Endothelial cell of umbilical vein (primary cell): ENCODE results near the gene UROC1. TPM values are rescaled to one million over a fixed set of nuclear protein-coding genes. Genes with fewer than 3 reads are reported as not detected.

Experiments used
- BruUV-seq: library from RNA; stranded (reverse); fragments of 400-500 nt; replicated peaks from 2 replicates; lab custom pipeline; 2021; lab: Mats Ljungman, UMichigan
- CTCF ChIA-PET: fragments of 300-600, 350-600 bp; sonication (Branson Sonifier 250); formaldehyde crosslinking; loops from one replicate; lab custom pipeline; 2021; ENCODE audit warnings: antibody characterized with exemption, inconsistent platforms; lab: Charles Lee
- POLR2A ChIA-PET: fragments of 300-600, 350-600 bp; sonication (Branson Sonifier 250); formaldehyde crosslinking; loops from one replicate; lab custom pipeline; 2021; ENCODE audit warnings: antibody characterized with exemption, inconsistent platforms; lab: Charles Lee
- DNase-seq: peaks from one replicate; pipeline ENCODE4 v3.0.0-alpha.2; 2011; ENCODE audit warnings: low read depth, low spot score
- FAIRE-seq: peaks from 2 replicates; lab custom pipeline; 2011; peaks lifted over from hg19 to GRCh38; lab: Jason Lieb, UNC
- H2AFZ ChIP-seq: 2 replicates; pipeline ENCODE4 v1.6.0; 2012; ENCODE audit warnings: low read depth, low read length, control low read depth, inconsistent platforms
- H3K27ac ChIP-seq: 2 replicates; pipeline ENCODE4 v1.5.1; 2011; ENCODE audit warnings: low read depth, mild to moderate bottlenecking, control low read depth, low read length, moderate library complexity; ENCODE audit not compliant: insufficient read depth
- H3K27me3 ChIP-seq, 2 experiments: 2 replicates each; pipeline versions ENCODE4 v1.6.0 to v1.6.1; 2011; ENCODE audit warnings: low read length in 2 of 2, mixed read lengths in 1 of 2; ENCODE audit not compliant: control insufficient read depth in 2 of 2, insufficient read depth in 2 of 2
- H3K36me3 ChIP-seq, 2 experiments: 2 replicates in 1 of 2; 3 replicates in 1 of 2; pipeline ENCODE4 v1.5.1; 2011; ENCODE audit warnings: low read length in 2 of 2, mild to moderate bottlenecking in 1 of 2, moderate library complexity in 1 of 2; ENCODE audit not compliant: control insufficient read depth in 2 of 2, insufficient read depth in 2 of 2; ENCODE audit errors: extremely low read depth in 1 of 2
- H3K4me1 ChIP-seq: 3 replicates; pipeline ENCODE4 v1.5.1; 2011; ENCODE audit warnings: mild to moderate bottlenecking, low read length; ENCODE audit not compliant: control insufficient read depth, insufficient read depth; ENCODE audit errors: extremely low read depth
- H3K4me2 ChIP-seq: 2 replicates; pipeline ENCODE4 v1.6.1; 2011; ENCODE audit warnings: low read length, control low read depth, mixed read lengths; ENCODE audit not compliant: insufficient read depth
- H3K4me3 ChIP-seq, 3 experiments: fragments of 200-600 bp in 1 of 3; sonication (generic), shearing (Covaris generic) in 1 of 3; replicated peaks in 1 of 3; 2 replicates each; pipeline ENCODE4 v1.5.1; 2011 to 2016; ENCODE audit warnings: control low read depth in 3 of 3, low read length in 3 of 3, mild to moderate bottlenecking in 2 of 3, inconsistent platforms in 1 of 3, low read depth in 1 of 3, moderate library complexity in 1 of 3; ENCODE audit not compliant: insufficient read depth in 1 of 3
- H3K79me2 ChIP-seq: 2 replicates; pipeline ENCODE4 v1.6.0; 2012; ENCODE audit warnings: low read length, inconsistent platforms; ENCODE audit not compliant: control insufficient read depth, insufficient read depth
- H3K9ac ChIP-seq: replicated peaks from 2 replicates; pipeline ENCODE3; 2011; ENCODE audit warnings: low read length, control low read depth; ENCODE audit not compliant: insufficient read depth; ENCODE audit errors: extremely low read depth
- H3K9me1 ChIP-seq: replicated peaks from 3 replicates; pipeline ENCODE4 v1.6.0; 2011; ENCODE audit warnings: mild to moderate bottlenecking, low read length; ENCODE audit not compliant: control insufficient read depth, insufficient read depth; ENCODE audit errors: extremely low read depth
- H3K9me3 ChIP-seq: replicated peaks from 2 replicates; pipeline ENCODE4 v1.5.1; 2012; ENCODE audit warnings: low read length, inconsistent platforms; ENCODE audit not compliant: control insufficient read depth, insufficient read depth
- H4K20me1 ChIP-seq: replicated peaks from 2 replicates; pipeline ENCODE3; 2011; ENCODE audit warnings: mild to moderate bottlenecking, low read length; ENCODE audit not compliant: control insufficient read depth, insufficient read depth; ENCODE audit errors: extremely low read depth
- CTCF ChIP-seq, 2 donors: IDR thresholded peaks; 1 replicate in 1 of 2; 2 replicates in 1 of 2; pipeline ENCODE4 v1.5.1; 2011; ENCODE audit warnings: low read length in 2 of 2, mild to moderate bottlenecking in 2 of 2, moderate library complexity in 2 of 2, control low read depth in 1 of 2, inconsistent platforms in 1 of 2, low read depth in 1 of 2; ENCODE audit not compliant: insufficient read depth in 1 of 2; ENCODE audit errors: extremely low read depth in 1 of 2
- EZH2 ChIP-seq: IDR thresholded peaks from 2 replicates; pipeline ENCODE4 v1.6.1; 2012; ENCODE audit warnings: borderline replicate concordance, low read depth, mild to moderate bottlenecking, moderate library complexity, low read length, inconsistent platforms; ENCODE audit not compliant: severe bottlenecking
- FOS ChIP-seq: IDR thresholded peaks from 2 replicates; pipeline ENCODE4 v1.6.1; 2011; ENCODE audit warnings: mild to moderate bottlenecking, low read length, moderate library complexity, borderline replicate concordance; ENCODE audit not compliant: insufficient read depth
- GATA2 ChIP-seq: IDR thresholded peaks from 2 replicates; pipeline ENCODE4 v1.7.0; 2011; ENCODE audit warnings: low read depth, mild to moderate bottlenecking, moderate library complexity, mixed read lengths, low read length; ENCODE audit not compliant: insufficient read length, insufficient read depth
- JUN ChIP-seq: IDR thresholded peaks from 2 replicates; pipeline ENCODE4 v1.6.1; 2011; ENCODE audit warnings: borderline replicate concordance, low read depth; ENCODE audit not compliant: insufficient read length, insufficient read depth
- MAX ChIP-seq: IDR thresholded peaks from 2 replicates; pipeline ENCODE4 v1.6.1; 2011; ENCODE audit not compliant: insufficient read depth, insufficient read length
- MYC ChIP-seq: IDR thresholded peaks from one replicate; pipeline ENCODE4 v1.6.1; 2011; ENCODE audit warnings: mild to moderate bottlenecking, low read depth, low read length
- POLR2A ChIP-seq: IDR thresholded peaks from 2 replicates; pipeline ENCODE4 v1.6.1; 2012; ENCODE audit warnings: low read depth, mild to moderate bottlenecking, control low read depth, low read length
- POLR2AphosphoS5 ChIP-seq: IDR thresholded peaks from 2 replicates; pipeline ENCODE4 v1.6.1; 2012; ENCODE audit warnings: low read depth, mild to moderate bottlenecking, control low read depth, low read length, moderate library complexity; ENCODE audit not compliant: insufficient read depth
- dilution Hi-C: fragments of 300-500 bp; cut with MboI; formaldehyde crosslinking; loops from one replicate; pipeline ENCODE4 v1.15.0; 2019; ENCODE audit warnings: low sequenced_read_pairs; ENCODE audit not compliant: extremely low pct_ligation_motif_present
- intact Hi-C: fragments of 100-400 bp; cut with micrococcal nuclease; formaldehyde crosslinking; loops from one replicate; pipeline ENCODE4 v1.10.0; 2022
- polyA plus RNA-seq, 4 experiments: library from polyadenylated mRNA; depleted of rRNA in 3 of 4; stranded (reverse) in 3 of 4; unstranded in 1 of 4; fragments of >200 nt; gene quantifications; 2 replicates each; pipeline versions ENCODE4 v1.2.1 to v1.2.3, GENCODE V29; 2011 to 2012; ENCODE audit warnings: missing spikeins in 1 of 4
- total RNA-seq: library from RNA; stranded (reverse); gene quantifications from 2 replicates; pipeline ENCODE4 v1.2.3, GENCODE V29; 2021

Gene UROC1
- total and polyA plus RNA-seq, 2 donors (not counting 3 experiments of a cell fraction or from before 2014, with no cell fraction given), result not detected

GRCh38 chr3:126473292-126474168, 44.0 kb downstream of the UROC1 start:
- no peak overlapping the region for H2AFZ ChIP-seq
- H3K9me3 ChIP-seq, result no peaks in the 10 kb centered on the region
- H3K4me2 ChIP-seq, result peak overlapping the region; percentile 59
- DNase-seq (no peak), FAIRE-seq (no peak)
- no peaks in the 10 kb centered on the region for H3K27me3 ChIP-seq
- BruUV-seq, result no TSS peak
- no peaks in the 10 kb centered on the region for H4K20me1 ChIP-seq
- no peak overlapping the region for H3K27ac ChIP-seq
- peaks cover 50% of the 10 kb centered on the region for H3K79me2 ChIP-seq
- H3K36me3 ChIP-seq, result peaks cover 12 to 18% of the 10 kb centered on the region in 2 experiments
- intact Hi-C loops (loop anchor here (1.0 to 10.0 kb wide), 4 partner anchors 116 to 559 kb away; partner anchors contain the start of gene KLF15), dilution Hi-C loops (no loop called here)
- ChIA-PET CTCF (interaction anchor here (1.5 to 2.4 kb wide), 4 partner anchors 14 to 340 kb away, joined by 4 to 7 read pairs (median 6); no protein-coding TSS in a partner anchor), POLR2A (no interaction called here)
- peaks cover 33% of the 10 kb centered on the region for H3K4me1 ChIP-seq
- H3K4me3 ChIP-seq, result no peak overlapping the region
- TF ChIP-seq GATA2 (no peak), CTCF (IDR thresholded peaks at IDR 0.05; ENCODE audit: extremely low read depth in 1 of 2, insufficient read depth in 1 of 2, low read depth in 1 of 2, low read length in 2 of 2) (no peak), EZH2 (no peak), FOS (no peak), JUN (no peak), MYC (no peak), POLR2AphosphoS5 (no peak), POLR2A (no peak), MAX (no peak)
- H3K9me1 ChIP-seq, result no peaks in the 10 kb centered on the region
- no peak overlapping the region for H3K9ac ChIP-seq
